ENCODE data around the gene ADAM23. TPM values are rescaled to one million over a fixed set of nuclear protein-coding genes. Genes with fewer than 3 reads are reported as not detected.

ADAM23 gene
- total RNA-seq, 1 donor from 2014 or later: 20.2 TPM

DNA sequence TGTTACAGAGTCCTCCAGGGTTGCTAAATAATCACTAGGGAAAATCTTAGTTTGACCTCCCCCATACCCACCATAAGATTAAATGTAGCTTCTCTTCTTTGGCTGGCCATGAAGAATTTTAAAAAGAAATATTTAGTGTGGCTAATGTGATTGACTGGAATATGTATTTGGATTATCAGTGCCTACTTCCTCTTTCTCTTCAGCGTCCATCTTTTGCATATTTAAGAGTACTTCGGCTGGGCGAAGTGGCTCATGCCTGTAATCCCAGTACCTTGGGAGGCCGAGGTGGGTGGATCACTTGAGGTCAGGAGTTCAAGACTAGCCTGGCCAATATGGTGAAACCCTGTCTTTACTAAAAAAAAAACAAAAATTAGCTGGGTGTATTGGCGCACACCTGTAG lies 28.8 kb downstream of the ADAM23 start:
- H3K4me1 Mint-ChIP-seq (ENCODE audit: unreplicated experiment): no peaks in the 10 kb centered on the region
- H3K27ac Mint-ChIP-seq: no peak overlapping the region
- TF ChIP-seq, protein P1, sequence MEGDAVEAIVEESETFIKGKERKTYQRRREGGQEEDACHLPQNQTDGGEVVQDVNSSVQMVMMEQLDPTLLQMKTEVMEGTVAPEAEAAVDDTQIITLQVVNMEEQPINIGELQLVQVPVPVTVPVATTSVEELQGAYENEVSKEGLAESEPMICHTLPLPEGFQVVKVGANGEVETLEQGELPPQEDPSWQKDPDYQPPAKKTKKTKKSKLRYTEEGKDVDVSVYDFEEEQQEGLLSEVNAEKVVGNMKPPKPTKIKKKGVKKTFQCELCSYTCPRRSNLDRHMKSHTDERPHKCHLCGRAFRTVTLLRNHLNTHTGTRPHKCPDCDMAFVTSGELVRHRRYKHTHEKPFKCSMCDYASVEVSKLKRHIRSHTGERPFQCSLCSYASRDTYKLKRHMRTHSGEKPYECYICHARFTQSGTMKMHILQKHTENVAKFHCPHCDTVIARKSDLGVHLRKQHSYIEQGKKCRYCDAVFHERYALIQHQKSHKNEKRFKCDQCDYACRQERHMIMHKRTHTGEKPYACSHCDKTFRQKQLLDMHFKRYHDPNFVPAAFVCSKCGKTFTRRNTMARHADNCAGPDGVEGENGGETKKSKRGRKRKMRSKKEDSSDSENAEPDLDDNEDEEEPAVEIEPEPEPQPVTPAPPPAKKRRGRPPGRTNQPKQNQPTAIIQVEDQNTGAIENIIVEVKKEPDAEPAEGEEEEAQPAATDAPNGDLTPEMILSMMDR (conservative IDR thresholded peaks at IDR 0.05): no peak
- H3K36me3 Mint-ChIP-seq: no peaks in the 10 kb centered on the region
- no peaks in the 10 kb centered on the region for H3K27me3 Mint-ChIP-seq
- H3K9me3 Mint-ChIP-seq: peaks cover 5% of the 10 kb centered on the region
- no peak overlapping the region for H3K4me3 Mint-ChIP-seq
- DNase-seq (ENCODE audit: extremely low spot score, unreplicated experiment): no peak

DNA sequence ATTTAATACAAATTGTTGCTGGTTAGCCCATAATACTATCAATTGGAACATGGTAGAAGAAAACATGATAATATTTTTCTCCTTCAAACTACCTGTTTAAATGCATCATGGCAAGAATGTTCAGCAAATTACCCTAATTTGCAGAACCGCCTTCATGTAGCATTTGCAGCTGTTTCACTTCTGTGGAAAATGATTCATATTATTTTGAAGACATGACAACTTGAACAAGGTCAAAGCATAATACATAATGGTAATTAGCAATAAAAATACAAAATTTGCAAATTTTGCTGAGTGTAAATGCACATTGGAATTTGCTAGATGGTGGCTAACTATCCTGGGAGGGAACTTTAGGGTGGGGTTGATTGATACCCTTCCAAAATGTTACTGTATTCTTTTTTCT lies 30.8 kb downstream of the ADAM23 start:
- DNase-seq (ENCODE audit: extremely low spot score, unreplicated experiment): no peak
- Mint-ChIP-seq H3K4me1 (ENCODE audit: unreplicated experiment) (no peaks in the 10 kb centered on the region), H3K4me3 (no peak overlapping the region), H3K27me3 (no peaks in the 10 kb centered on the region), H3K9me3 (no peaks in the 10 kb centered on the region), H3K27ac (no peak overlapping the region), H3K36me3 (no peaks in the 10 kb centered on the region)
- TF ChIP-seq, protein P1 (conservative IDR thresholded peaks at IDR 0.05): no peak

DNA sequence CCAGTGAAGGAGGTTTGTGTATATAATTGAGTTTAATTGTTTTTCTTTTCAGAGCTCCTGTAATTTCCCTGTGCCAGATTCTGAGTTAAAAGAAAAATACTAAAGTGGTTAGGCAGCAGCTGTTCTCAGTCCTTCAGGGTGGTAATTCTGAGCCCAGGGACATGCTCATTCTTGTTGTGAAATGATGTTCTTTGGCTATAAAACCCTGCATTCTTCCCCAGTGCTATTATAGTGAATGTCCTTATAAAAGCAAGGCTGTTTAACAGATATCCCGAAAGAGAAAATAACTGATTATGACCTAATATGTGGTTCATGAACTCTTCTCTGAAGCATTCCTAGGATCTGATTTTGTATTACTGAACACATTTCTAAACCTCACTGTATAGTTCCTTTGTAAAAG lies 34.0 kb downstream of the ADAM23 start:
- Mint-ChIP-seq H3K27ac (no peak overlapping the region), H3K36me3 (no peaks in the 10 kb centered on the region), H3K4me1 (ENCODE audit: unreplicated experiment) (peaks cover 6% of the 10 kb centered on the region), H3K4me3 (no peak overlapping the region), H3K9me3 (no peaks in the 10 kb centered on the region), H3K27me3 (no peaks in the 10 kb centered on the region)
- TF ChIP-seq, protein P1 (conservative IDR thresholded peaks at IDR 0.05): no peak
- no peak for DNase-seq (ENCODE audit: extremely low spot score, unreplicated experiment)

DNA sequence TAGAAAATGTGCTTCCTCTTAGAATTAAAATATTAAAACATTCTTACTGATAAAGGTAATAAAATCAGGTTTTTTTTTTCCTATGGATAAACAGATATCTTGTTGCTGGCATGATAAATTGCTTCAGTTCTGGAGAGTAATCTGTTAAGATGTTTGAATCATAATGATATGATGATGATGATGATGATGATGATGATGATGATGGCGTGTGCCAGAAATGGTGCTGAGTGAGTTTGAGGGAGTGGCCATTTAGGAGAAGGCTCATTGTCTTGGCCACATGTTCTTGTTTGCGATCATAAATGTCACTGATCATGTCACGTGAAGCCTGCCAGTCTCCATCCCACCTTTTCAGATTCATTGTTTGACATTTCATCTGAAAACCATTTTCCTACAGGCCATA lies 35.0 kb downstream of the ADAM23 start:
- H3K4me3 Mint-ChIP-seq: no peak overlapping the region
- H3K36me3 Mint-ChIP-seq: no peaks in the 10 kb centered on the region

DNA sequence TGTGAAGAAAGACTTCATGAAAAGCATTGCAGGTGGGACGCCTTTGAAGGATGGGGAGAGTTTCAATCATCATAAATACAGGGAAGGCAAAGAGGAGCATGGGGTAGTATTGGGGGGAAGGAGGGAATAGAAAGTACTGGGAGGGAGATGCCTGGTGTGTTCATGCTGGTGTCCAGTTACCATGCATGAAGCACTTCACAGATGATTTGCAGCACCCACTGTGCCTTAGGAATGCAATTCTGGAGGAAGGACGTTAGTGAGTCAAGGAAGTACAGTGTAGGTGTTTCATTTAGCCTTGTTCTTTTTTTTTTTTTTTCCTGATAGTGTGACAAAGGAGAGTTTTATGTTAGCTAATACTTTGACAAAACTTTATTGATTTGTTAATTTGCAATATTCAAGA lies 36.8 kb downstream of the ADAM23 start:
- no peak for DNase-seq (ENCODE audit: extremely low spot score, unreplicated experiment)
- Mint-ChIP-seq H3K9me3 (peaks cover 4% of the 10 kb centered on the region), H3K4me1 (ENCODE audit: unreplicated experiment) (peaks cover 6% of the 10 kb centered on the region), H3K4me3 (no peak overlapping the region), H3K36me3 (peaks cover 4% of the 10 kb centered on the region), H3K27ac (no peak overlapping the region), H3K27me3 (no peaks in the 10 kb centered on the region)
- TF ChIP-seq, protein P1 (conservative IDR thresholded peaks at IDR 0.05): no peak

More for the DNA sequence above, 35.0 kb downstream of the ADAM23 start:
- TF ChIP-seq, protein P1 (conservative IDR thresholded peaks at IDR 0.05): no peak
- no peaks in the 10 kb centered on the region for H3K27me3 Mint-ChIP-seq
- peaks cover 6% of the 10 kb centered on the region for H3K4me1 Mint-ChIP-seq (ENCODE audit: unreplicated experiment)
- H3K9me3 Mint-ChIP-seq: no peaks in the 10 kb centered on the region
- H3K27ac Mint-ChIP-seq: no peak overlapping the region
- no peak for DNase-seq (ENCODE audit: extremely low spot score, unreplicated experiment)

DNA sequence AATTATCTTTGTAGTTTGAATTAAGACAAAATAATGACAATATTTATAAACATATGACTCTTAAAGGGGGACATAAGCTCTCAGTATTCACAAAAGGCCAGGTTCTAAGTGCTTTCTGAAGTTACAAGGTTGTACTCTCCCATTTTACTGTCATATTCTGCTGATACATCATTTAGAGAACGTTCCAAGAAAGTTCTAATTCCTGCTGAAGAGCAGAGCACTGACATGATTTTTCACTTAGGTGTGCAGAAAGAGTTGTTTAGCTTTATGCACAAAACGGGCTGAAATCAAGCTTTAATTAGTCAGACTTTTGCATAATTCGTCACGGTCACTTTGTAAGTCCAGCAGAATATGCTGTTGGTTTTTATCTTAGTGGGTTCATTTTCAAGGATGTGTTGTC lies 37.3 kb downstream of the ADAM23 start:
- no peak overlapping the region for H3K27ac Mint-ChIP-seq
- peaks cover 9% of the 10 kb centered on the region for H3K9me3 Mint-ChIP-seq
- no peak overlapping the region for H3K4me3 Mint-ChIP-seq
- H3K27me3 Mint-ChIP-seq: no peaks in the 10 kb centered on the region
- H3K4me1 Mint-ChIP-seq (ENCODE audit: unreplicated experiment): peaks cover 6% of the 10 kb centered on the region
- DNase-seq (ENCODE audit: extremely low spot score, unreplicated experiment): no peak
- TF ChIP-seq, protein P1 (conservative IDR thresholded peaks at IDR 0.05): no peak
- H3K36me3 Mint-ChIP-seq: peaks cover 6% of the 10 kb centered on the region

All from type B pancreatic cell (in vitro differentiated cells).